Ovary (tissue), 3 donors: ENCODE data around the gene UQCC2.

Experiments
- POLR2A ChIP-seq: fragments of 450-650 bp; IDR thresholded peaks from one replicate; pipeline ENCODE4 v1.6.1; 2017; ENCODE audit warnings: antibody characterized with exemption, mild to moderate bottlenecking, moderate library complexity
- TF ChIP-seq, protein P1 (sequence below), 3 donors: fragments of 450-650 bp in 2 of 3; fragments of 200-600 bp in 1 of 3; IDR thresholded peaks; one replicate each; pipeline versions ENCODE4 v1.5.1 to v1.8.0; 2016 to 2022; ENCODE audit warnings: antibody characterized with exemption in 3 of 3, mild to moderate bottlenecking in 1 of 3
- donor health status: DM: no; HTN: no; CAD: no.

DNA sequence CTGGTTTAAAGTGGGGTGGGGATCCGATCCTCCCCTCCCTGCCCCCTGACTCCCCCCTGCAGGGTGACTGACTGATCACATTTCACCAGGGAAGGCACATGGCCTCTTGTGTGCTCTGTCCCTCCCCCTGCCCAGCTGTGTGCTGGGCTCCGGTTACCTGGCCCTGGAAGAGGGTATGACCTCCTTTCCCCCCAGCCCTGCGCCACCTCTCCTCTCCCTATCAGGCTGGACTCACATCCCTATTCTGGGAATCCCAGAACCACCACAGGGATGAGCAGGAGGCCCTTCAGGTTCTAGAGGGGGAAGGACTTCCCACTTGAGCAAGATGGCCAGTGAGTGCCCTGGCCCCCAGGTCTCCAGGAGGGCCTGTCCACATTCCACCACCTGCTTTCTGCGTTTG is 37.3 kb upstream of the UQCC2 start:
- TF ChIP-seq, protein P1, sequence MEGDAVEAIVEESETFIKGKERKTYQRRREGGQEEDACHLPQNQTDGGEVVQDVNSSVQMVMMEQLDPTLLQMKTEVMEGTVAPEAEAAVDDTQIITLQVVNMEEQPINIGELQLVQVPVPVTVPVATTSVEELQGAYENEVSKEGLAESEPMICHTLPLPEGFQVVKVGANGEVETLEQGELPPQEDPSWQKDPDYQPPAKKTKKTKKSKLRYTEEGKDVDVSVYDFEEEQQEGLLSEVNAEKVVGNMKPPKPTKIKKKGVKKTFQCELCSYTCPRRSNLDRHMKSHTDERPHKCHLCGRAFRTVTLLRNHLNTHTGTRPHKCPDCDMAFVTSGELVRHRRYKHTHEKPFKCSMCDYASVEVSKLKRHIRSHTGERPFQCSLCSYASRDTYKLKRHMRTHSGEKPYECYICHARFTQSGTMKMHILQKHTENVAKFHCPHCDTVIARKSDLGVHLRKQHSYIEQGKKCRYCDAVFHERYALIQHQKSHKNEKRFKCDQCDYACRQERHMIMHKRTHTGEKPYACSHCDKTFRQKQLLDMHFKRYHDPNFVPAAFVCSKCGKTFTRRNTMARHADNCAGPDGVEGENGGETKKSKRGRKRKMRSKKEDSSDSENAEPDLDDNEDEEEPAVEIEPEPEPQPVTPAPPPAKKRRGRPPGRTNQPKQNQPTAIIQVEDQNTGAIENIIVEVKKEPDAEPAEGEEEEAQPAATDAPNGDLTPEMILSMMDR (IDR thresholded peaks at IDR 0.05) = no peak
- no peak for TF ChIP-seq POLR2A
